SK-N-SH treated with all-trans-retinoic acid at 6 μM for 48 hours (cell line): ENCODE results near the gene PHLDB3.
"Not testable (repeated sequence)": the region's sequence is repeated elsewhere in the genome, so short reads cannot be mapped to it uniquely, and the experiment has no call there.

Experiments
- ATAC-seq: fragments of 200-7000 bp; cut with Tn5 transposase; 3 replicates; pipeline ENCODE4 v1.9.1; 2020; ENCODE audit warnings: mild to moderate bottlenecking, moderate library complexity
- ARNTL ChIP-seq: fragments of 450-650 bp; formaldehyde crosslinking; IDR thresholded peaks from 2 replicates; pipeline ENCODE4 v1.5.0; 2020; ENCODE audit warnings: low read depth, mild to moderate bottlenecking, moderate library complexity, borderline replicate concordance
- BACH2 ChIP-seq: fragments of 250-450 bp; sonication (Bioruptor Pico); IDR thresholded peaks from 2 replicates; pipeline ENCODE4 v1.9.0; 2021; ENCODE audit warnings: mild to moderate bottlenecking, borderline replicate concordance
- CREB5 ChIP-seq: fragments of 250-450 bp; sonication (Bioruptor Pico); IDR thresholded peaks from 2 replicates; pipeline ENCODE4 v1.5.1; 2020; ENCODE audit warnings: low read depth, mild to moderate bottlenecking, moderate library complexity
- CSDC2 ChIP-seq: fragments of 250-450 bp; sonication (Bioruptor Pico); IDR thresholded peaks from 2 replicates; pipeline ENCODE4 v1.5.0; 2020; ENCODE audit warnings: mild to moderate bottlenecking, moderate library complexity
- ESRRG ChIP-seq: fragments of 250-450 bp; sonication (Bioruptor Pico); IDR thresholded peaks from 2 replicates; pipeline ENCODE4 v1.6.1; 2021; ENCODE audit warnings: mild to moderate bottlenecking
- GLIS3 ChIP-seq: fragments of 250-450 bp; sonication (Bioruptor Pico); IDR thresholded peaks from 2 replicates; pipeline ENCODE4 v1.5.0; 2020; ENCODE audit warnings: mild to moderate bottlenecking, moderate library complexity
- ISL1 ChIP-seq: fragments of 250-450 bp; sonication (Bioruptor Pico); IDR thresholded peaks from 2 replicates; pipeline ENCODE4 v2.1.2; 2022; ENCODE audit warnings: mild to moderate bottlenecking, moderate library complexity
- OSR1 ChIP-seq: fragments of 250-450 bp; sonication (Bioruptor Pico); IDR thresholded peaks from 2 replicates; pipeline ENCODE4 v1.8.0; 2022; ENCODE audit warnings: moderate library complexity, mild to moderate bottlenecking, inconsistent platforms
- POU6F1 ChIP-seq: fragments of 250-450 bp; sonication (Bioruptor Pico); IDR thresholded peaks from 2 replicates; pipeline ENCODE4 v1.8.0; 2021; ENCODE audit warnings: low read depth, mild to moderate bottlenecking, moderate library complexity, borderline replicate concordance
- PPARA ChIP-seq: fragments of 250-450 bp; sonication (Bioruptor Pico); IDR thresholded peaks from 2 replicates; pipeline ENCODE4 v1.5.0; 2020; ENCODE audit warnings: mild to moderate bottlenecking, borderline replicate concordance
- RARB ChIP-seq: fragments of 250-450 bp; sonication (Bioruptor Pico); IDR thresholded peaks from 2 replicates; pipeline ENCODE4 v1.8.0; 2021; ENCODE audit warnings: mild to moderate bottlenecking, moderate library complexity
- SNAI2 ChIP-seq: fragments of 250-450 bp; sonication (Bioruptor Pico); IDR thresholded peaks from 2 replicates; pipeline ENCODE4 v1.5.0; 2020; ENCODE audit warnings: mild to moderate bottlenecking, moderate library complexity
- TCF4 ChIP-seq: fragments of 250-450 bp; sonication (Bioruptor Pico); IDR thresholded peaks from 2 replicates; pipeline ENCODE4 v1.8.0; 2021; ENCODE audit warnings: mild to moderate bottlenecking, moderate library complexity, borderline replicate concordance
- TOX ChIP-seq: fragments of 250-450 bp; sonication (Bioruptor Pico); IDR thresholded peaks from 2 replicates; pipeline ENCODE4 v1.8.0; 2021; ENCODE audit warnings: mild to moderate bottlenecking, moderate library complexity, borderline replicate concordance
- TSHZ2 ChIP-seq: fragments of 250-450 bp; sonication (Bioruptor Pico); IDR thresholded peaks from 2 replicates; pipeline ENCODE4 v1.5.0; 2020; ENCODE audit warnings: mild to moderate bottlenecking, moderate library complexity
- ZC3H10 ChIP-seq: fragments of 250-450 bp; sonication (Bioruptor Pico); IDR thresholded peaks from 2 replicates; pipeline ENCODE4 v1.5.1; 2021; ENCODE audit warnings: mild to moderate bottlenecking, moderate library complexity
- ZFP3 ChIP-seq: fragments of 250-450 bp; sonication (Bioruptor Pico); IDR thresholded peaks from 2 replicates; pipeline ENCODE4 v1.5.0; 2020; ENCODE audit warnings: mild to moderate bottlenecking, moderate library complexity
- ZFP30 ChIP-seq: fragments of 450-650 bp; formaldehyde crosslinking; IDR thresholded peaks from 2 replicates; pipeline ENCODE4 v1.5.0; 2022; ENCODE audit warnings: mild to moderate bottlenecking, moderate library complexity
- ZNF565 ChIP-seq: fragments of 450-650 bp; formaldehyde crosslinking; conservative IDR thresholded peaks from 2 replicates; pipeline ENCODE4 v1.5.0; 2020; ENCODE audit warnings: low read depth, mild to moderate bottlenecking, moderate library complexity
- ZNF70 ChIP-seq: fragments of 450-650 bp; formaldehyde crosslinking; IDR thresholded peaks from 2 replicates; pipeline ENCODE4 v1.5.0; 2020; ENCODE audit warnings: mild to moderate bottlenecking, moderate library complexity
- ZNF8 ChIP-seq: fragments of 450-650 bp; formaldehyde crosslinking; IDR thresholded peaks from 2 replicates; pipeline ENCODE4 v1.5.0; 2020; ENCODE audit warnings: mild to moderate bottlenecking, moderate library complexity
- TF ChIP-seq, protein P1 (sequence below): fragments of 250-450 bp; sonication (Bioruptor Pico); IDR thresholded peaks from 2 replicates; pipeline ENCODE4 v1.5.1; 2021; ENCODE audit warnings: mild to moderate bottlenecking, moderate library complexity

Gene PHLDB3

GRCh38 chr19:43518051-43518450 lies 13.5 kb upstream of the PHLDB3 start:
- ATAC-seq = no peak
- TF ChIP-seq ZFP3 (CRISPR knock-in tag) (no peak), ZC3H10 (no peak), CSDC2 (no peak), PPARA (no peak), ZNF565 (CRISPR knock-in tag) (no peak), ZNF70 (CRISPR knock-in tag) (no peak), TSHZ2 (no peak), RARB (CRISPR knock-in tag) (no peak), ESRRG (CRISPR knock-in tag) (no peak), ZNF8 (no peak), TCF4 (CRISPR knock-in tag) (no peak), CREB5 (CRISPR knock-in tag) (no peak), ARNTL (CRISPR knock-in tag) (no peak), POU6F1 (no peak), SNAI2 (CRISPR knock-in tag) (no peak), GLIS3 (CRISPR knock-in tag) (no peak), ISL1 (CRISPR knock-in tag) (no peak), ZFP30 (CRISPR knock-in tag) (no peak), OSR1 (CRISPR knock-in tag) (no peak)
- TF ChIP-seq, protein P1, sequence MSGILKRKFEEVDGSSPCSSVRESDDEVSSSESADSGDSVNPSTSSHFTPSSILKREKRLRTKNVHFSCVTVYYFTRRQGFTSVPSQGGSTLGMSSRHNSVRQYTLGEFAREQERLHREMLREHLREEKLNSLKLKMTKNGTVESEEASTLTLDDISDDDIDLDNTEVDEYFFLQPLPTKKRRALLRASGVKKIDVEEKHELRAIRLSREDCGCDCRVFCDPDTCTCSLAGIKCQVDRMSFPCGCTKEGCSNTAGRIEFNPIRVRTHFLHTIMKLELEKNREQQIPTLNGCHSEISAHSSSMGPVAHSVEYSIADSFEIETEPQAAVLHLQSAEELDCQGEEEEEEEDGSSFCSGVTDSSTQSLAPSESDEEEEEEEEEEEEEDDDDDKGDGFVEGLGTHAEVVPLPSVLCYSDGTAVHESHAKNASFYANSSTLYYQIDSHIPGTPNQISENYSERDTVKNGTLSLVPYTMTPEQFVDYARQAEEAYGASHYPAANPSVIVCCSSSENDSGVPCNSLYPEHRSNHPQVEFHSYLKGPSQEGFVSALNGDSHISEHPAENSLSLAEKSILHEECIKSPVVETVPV (CRISPR knock-in tag) = no peak

- ATAC-seq = not testable (repeated sequence)
Measured at GRCh38 chr19:43512399-43512798, 7.9 kb upstream of the PHLDB3 start.

DNA sequence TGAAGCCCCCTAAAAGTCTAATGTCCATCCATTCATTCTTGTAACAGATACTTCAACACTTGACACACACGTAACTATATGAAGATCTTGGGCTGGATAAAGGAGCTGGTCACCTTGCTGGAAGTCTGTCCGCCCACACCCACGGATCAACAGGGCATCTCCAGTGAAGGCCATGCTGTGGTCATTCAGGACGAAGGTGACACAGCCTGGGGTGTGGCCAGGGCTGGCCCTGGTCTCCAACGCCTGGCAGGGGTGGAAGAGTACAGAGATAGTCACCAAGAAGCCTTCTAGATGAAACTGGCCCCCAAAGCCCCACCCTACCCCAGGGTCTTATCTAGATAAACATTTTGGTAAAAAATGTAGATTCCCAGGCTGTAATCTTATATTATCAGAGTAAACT lies 6.8 kb upstream of the PHLDB3 start:
- no peak for ATAC-seq
- TF ChIP-seq SNAI2 (CRISPR knock-in tag) (no peak), CREB5 (CRISPR knock-in tag) (no peak), ZC3H10 (no peak), ZFP30 (CRISPR knock-in tag) (no peak), TOX (CRISPR knock-in tag) (no peak), TSHZ2 (no peak), BACH2 (CRISPR knock-in tag) (no peak), ZNF565 (CRISPR knock-in tag) (no peak), RARB (CRISPR knock-in tag) (no peak)
- TF ChIP-seq, protein P1 (CRISPR knock-in tag) = no peak
